ENCODE results near the gene RPS27. TPM values are rescaled to one million over a fixed set of nuclear protein-coding genes. Genes with fewer than 3 reads are reported as not detected.

Gene RPS27
- total and polyA plus RNA-seq, 2 of the 13 experiments (the other 11 are each of a cell fraction or from before 2014, with no cell fraction given): 3,737 to 9,964 TPM

DNA sequence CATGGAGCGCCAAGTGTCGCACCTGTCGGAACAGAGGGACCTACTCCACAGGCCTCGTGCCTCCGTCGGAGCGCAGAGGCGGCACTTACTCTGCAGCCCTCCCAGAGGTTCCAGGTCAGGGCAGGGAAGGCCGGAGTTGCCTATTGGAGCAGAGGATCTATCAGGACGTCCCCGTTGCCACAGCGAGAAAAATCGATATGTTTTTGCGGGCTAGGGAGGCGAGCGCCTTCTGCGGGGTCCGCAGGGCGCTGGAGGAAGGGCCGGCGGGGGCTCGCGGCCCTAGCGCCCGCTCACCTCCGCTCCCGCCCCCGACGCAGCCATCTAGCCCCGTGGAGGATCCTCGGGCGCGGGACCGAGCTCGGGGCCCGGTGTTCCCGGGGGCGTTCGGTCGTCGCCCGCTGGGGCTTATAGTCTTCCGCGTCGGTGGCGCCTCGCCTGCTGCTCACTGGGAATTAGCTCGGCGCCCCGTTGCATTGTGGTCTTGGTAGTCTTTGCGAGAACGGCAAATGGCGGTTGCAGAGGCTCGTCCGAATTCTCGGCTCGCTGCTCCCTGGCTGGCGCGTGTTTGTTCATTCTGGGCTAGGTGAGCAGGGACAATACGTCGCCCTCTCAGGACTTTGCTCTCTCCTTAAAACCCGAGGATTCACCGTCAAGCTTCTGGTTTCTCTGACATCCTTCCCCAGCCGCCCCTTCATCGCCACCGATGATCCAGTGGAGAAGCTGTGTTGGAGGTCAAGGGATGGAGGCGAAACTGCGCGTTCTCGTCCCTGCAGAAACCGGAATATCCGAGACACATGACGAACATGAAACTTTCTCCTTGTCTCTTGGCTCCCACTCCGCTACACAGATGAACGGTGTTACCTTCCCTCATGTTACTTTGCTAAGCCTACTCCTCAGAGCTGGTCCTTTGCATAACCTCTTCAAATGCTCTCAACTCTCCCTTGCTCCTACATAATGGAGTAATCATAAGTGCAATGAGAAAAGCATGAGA lies 13.0 kb upstream of the RPS27 start, which contains the start of gene JTB (continued):
- TF ChIP-seq, protein P1, sequence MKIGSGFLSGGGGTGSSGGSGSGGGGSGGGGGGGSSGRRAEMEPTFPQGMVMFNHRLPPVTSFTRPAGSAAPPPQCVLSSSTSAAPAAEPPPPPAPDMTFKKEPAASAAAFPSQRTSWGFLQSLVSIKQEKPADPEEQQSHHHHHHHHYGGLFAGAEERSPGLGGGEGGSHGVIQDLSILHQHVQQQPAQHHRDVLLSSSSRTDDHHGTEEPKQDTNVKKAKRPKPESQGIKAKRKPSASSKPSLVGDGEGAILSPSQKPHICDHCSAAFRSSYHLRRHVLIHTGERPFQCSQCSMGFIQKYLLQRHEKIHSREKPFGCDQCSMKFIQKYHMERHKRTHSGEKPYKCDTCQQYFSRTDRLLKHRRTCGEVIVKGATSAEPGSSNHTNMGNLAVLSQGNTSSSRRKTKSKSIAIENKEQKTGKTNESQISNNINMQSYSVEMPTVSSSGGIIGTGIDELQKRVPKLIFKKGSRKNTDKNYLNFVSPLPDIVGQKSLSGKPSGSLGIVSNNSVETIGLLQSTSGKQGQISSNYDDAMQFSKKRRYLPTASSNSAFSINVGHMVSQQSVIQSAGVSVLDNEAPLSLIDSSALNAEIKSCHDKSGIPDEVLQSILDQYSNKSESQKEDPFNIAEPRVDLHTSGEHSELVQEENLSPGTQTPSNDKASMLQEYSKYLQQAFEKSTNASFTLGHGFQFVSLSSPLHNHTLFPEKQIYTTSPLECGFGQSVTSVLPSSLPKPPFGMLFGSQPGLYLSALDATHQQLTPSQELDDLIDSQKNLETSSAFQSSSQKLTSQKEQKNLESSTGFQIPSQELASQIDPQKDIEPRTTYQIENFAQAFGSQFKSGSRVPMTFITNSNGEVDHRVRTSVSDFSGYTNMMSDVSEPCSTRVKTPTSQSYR (CRISPR knock-in tag; IDR thresholded peaks at IDR 0.05; ENCODE audit: borderline replicate concordance): no peak
- TF ChIP-seq CREB1 (IDR thresholded peaks at IDR 0.05): peak; percentile 22; the same call in 1 of the 2 replicates
- no peak for TF ChIP-seq CREB1 (CRISPR knock-in tag; IDR thresholded peaks at IDR 0.05)
- TF ChIP-seq KLF11 (CRISPR knock-in tag; IDR thresholded peaks at IDR 0.05): no peak
- no peak for TF ChIP-seq ZNF460 (CRISPR knock-in tag; IDR thresholded peaks at IDR 0.05; ENCODE audit: borderline replicate concordance)
- peak; percentile 63 for TF ChIP-seq TGIF2 (CRISPR knock-in tag; IDR thresholded peaks at IDR 0.05)
- peak; percentile 41; the same call in 1 of the 2 replicates for TF ChIP-seq ZNF891 (CRISPR knock-in tag; IDR thresholded peaks at IDR 0.05)
- TF ChIP-seq FOXO1 (CRISPR knock-in tag; IDR thresholded peaks at IDR 0.05): peak; percentile 48
- no peak for TF ChIP-seq GTF2F1 (IDR thresholded peaks at IDR 0.05; ENCODE audit: low read length)
- TF ChIP-seq HNRNPH1 (optimal IDR thresholded peaks at IDR 0.05; ENCODE audit: low read depth, low read length): no peak
- TF ChIP-seq, protein P2, sequence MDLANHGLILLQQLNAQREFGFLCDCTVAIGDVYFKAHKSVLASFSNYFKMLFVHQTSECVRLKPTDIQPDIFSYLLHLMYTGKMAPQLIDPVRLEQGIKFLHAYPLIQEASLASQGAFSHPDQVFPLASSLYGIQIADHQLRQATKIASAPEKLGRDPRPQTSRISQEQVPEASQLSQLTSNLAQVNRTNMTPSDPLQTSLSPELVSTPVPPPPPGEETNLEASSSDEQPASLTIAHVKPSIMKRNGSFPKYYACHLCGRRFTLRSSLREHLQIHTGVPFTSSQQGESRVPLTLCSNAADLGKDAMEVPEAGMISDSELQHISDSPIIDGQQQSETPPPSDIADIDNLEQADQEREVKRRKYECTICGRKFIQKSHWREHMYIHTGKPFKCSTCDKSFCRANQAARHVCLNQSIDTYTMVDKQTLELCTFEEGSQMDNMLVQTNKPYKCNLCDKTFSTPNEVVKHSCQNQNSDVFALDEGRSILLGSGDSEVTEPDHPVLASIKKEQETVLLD (CRISPR knock-in tag; IDR thresholded peaks at IDR 0.05; ENCODE audit: low read depth): peak; percentile 94
- TF ChIP-seq, protein P3, sequence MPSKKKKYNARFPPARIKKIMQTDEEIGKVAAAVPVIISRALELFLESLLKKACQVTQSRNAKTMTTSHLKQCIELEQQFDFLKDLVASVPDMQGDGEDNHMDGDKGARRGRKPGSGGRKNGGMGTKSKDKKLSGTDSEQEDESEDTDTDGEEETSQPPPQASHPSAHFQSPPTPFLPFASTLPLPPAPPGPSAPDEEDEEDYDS (CRISPR knock-in tag; IDR thresholded peaks at IDR 0.05): peak; percentile 54; the same call in 1 of the 2 replicates
- TF ChIP-seq KAT7 (CRISPR knock-in tag; IDR thresholded peaks at IDR 0.05; ENCODE audit: borderline replicate concordance): peak; percentile 77; the same call in 1 of the 2 replicates
- no peak for TF ChIP-seq PAF1 (CRISPR knock-in tag; IDR thresholded peaks at IDR 0.05)
- peak; percentile 40; the same call in 1 of the 2 replicates for TF ChIP-seq ZNF160 (CRISPR knock-in tag; IDR thresholded peaks at IDR 0.05)
- TF ChIP-seq, protein P4, sequence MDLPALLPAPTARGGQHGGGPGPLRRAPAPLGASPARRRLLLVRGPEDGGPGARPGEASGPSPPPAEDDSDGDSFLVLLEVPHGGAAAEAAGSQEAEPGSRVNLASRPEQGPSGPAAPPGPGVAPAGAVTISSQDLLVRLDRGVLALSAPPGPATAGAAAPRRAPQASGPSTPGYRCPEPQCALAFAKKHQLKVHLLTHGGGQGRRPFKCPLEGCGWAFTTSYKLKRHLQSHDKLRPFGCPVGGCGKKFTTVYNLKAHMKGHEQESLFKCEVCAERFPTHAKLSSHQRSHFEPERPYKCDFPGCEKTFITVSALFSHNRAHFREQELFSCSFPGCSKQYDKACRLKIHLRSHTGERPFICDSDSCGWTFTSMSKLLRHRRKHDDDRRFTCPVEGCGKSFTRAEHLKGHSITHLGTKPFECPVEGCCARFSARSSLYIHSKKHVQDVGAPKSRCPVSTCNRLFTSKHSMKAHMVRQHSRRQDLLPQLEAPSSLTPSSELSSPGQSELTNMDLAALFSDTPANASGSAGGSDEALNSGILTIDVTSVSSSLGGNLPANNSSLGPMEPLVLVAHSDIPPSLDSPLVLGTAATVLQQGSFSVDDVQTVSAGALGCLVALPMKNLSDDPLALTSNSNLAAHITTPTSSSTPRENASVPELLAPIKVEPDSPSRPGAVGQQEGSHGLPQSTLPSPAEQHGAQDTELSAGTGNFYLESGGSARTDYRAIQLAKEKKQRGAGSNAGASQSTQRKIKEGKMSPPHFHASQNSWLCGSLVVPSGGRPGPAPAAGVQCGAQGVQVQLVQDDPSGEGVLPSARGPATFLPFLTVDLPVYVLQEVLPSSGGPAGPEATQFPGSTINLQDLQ (CRISPR knock-in tag; IDR thresholded peaks at IDR 0.05): peak; percentile 92
- TF ChIP-seq ZNF839 (CRISPR knock-in tag; IDR thresholded peaks at IDR 0.05; ENCODE audit: borderline replicate concordance): no peak
- TF ChIP-seq, protein P5, sequence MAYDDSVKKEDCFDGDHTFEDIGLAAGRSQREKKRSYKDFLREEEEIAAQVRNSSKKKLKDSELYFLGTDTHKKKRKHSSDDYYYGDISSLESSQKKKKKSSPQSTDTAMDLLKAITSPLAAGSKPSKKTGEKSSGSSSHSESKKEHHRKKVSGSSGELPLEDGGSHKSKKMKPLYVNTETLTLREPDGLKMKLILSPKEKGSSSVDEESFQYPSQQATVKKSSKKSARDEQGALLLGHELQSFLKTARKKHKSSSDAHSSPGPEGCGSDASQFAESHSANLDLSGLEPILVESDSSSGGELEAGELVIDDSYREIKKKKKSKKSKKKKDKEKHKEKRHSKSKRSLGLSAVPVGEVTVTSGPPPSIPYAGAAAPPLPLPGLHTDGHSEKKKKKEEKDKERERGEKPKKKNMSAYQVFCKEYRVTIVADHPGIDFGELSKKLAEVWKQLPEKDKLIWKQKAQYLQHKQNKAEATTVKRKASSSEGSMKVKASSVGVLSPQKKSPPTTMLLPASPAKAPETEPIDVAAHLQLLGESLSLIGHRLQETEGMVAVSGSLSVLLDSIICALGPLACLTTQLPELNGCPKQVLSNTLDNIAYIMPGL (CRISPR knock-in tag; IDR thresholded peaks at IDR 0.05; ENCODE audit: borderline replicate concordance in 1 of 2, low read depth in 1 of 2): peak; percentile 68 to 85
- peak; percentile 84 for TF ChIP-seq AGO2 (optimal IDR thresholded peaks at IDR 0.05; ENCODE audit: low read depth, low read length)
